MCF 10A (cell line): Measurements from ENCODE around the gene ARF1. TPM values are rescaled to one million over a fixed set of nuclear protein-coding genes. Genes with fewer than 3 reads are reported as not detected.

Source experiments
- BruUV-seq: library from RNA; stranded (reverse); fragments of 400-500 nt; replicated peaks from 2 replicates; lab custom pipeline; 2021; lab: Mats Ljungman, UMichigan
- CTCF ChIA-PET: fragments of 300-600 bp; sonication (Branson Sonifier 250); formaldehyde crosslinking; extraction: SDS; loops from one replicate; lab custom pipeline; 2021; ENCODE audit warnings: antibody characterized with exemption, inconsistent platforms; lab: Yijun Ruan, JAX
- POLR2A ChIA-PET: fragments of 300-600, 350-650 bp; sonication (Branson Sonifier 250); formaldehyde crosslinking; extraction: SDS; loops from one replicate; lab custom pipeline; 2020; ENCODE audit warnings: antibody characterized with exemption, inconsistent platforms; lab: Yijun Ruan, JAX
- DNase-seq: peaks from one replicate; pipeline ENCODE4 v3.0.0-alpha.2; 2018; ENCODE audit not compliant: unreplicated experiment
- H3K27ac Mint-ChIP-seq: one replicate; pipeline ENCODE4 v1.8.0; 2022; ENCODE audit warnings: mild to moderate bottlenecking, low read depth, mixed read lengths; ENCODE audit not compliant: unreplicated experiment
- H3K27me3 Mint-ChIP-seq: one replicate; pipeline ENCODE4 v1.8.0; 2022; ENCODE audit warnings: mixed read lengths; ENCODE audit not compliant: insufficient read depth, unreplicated experiment
- H3K36me3 Mint-ChIP-seq: one replicate; pipeline ENCODE4 v1.8.0; 2022; ENCODE audit warnings: mild to moderate bottlenecking, moderate library complexity, mixed read lengths; ENCODE audit not compliant: insufficient read depth, unreplicated experiment
- H3K4me1 Mint-ChIP-seq: one replicate; pipeline ENCODE4 v1.8.0; 2022; ENCODE audit warnings: mixed read lengths; ENCODE audit not compliant: insufficient read depth, unreplicated experiment
- H3K4me3 Mint-ChIP-seq: one replicate; pipeline ENCODE4 v1.8.0; 2022; ENCODE audit warnings: mild to moderate bottlenecking, moderate library complexity, mixed read lengths; ENCODE audit not compliant: unreplicated experiment
- H3K9me3 Mint-ChIP-seq: one replicate; pipeline ENCODE4 v1.8.0; 2022; ENCODE audit warnings: mixed read lengths; ENCODE audit not compliant: unreplicated experiment
- CTCF ChIP-seq: fragments of 200-600 bp; IDR thresholded peaks from one replicate; pipeline ENCODE4 v1.8.0; 2022; ENCODE audit warnings: antibody characterized with exemption, mild to moderate bottlenecking; ENCODE audit not compliant: unreplicated experiment
- intact Hi-C: fragments of 100-400 bp; cut with micrococcal nuclease; formaldehyde crosslinking; loops from 2 replicates; pipeline ENCODE4 v1.14.1; 2022
- total RNA-seq: library from RNA; stranded (reverse); gene quantifications from 2 replicates; pipeline ENCODE4 v1.2.3, GENCODE V29; 2022

Gene ARF1
- total RNA-seq, 1 experiment from 2014 or later: 870 TPM

GRCh38 chr1:228062085-228062791 lies 20.3 kb upstream of the ARF1 start:
- no TSS peak for BruUV-seq
- H3K9me3 Mint-ChIP-seq: no peaks in the 10 kb centered on the region
- intact Hi-C loops: no loop called here
- H3K27me3 Mint-ChIP-seq: peaks cover 27% of the 10 kb centered on the region
- no peaks in the 10 kb centered on the region for H3K4me1 Mint-ChIP-seq
- no peak for DNase-seq
- ChIA-PET POLR2A (interaction anchor here (1.5 kb wide), 1 partner anchor 20 kb away, joined by 4 read pairs; the partner anchor contains the start of gene ARF1), CTCF (interaction anchor here (1.5 kb wide), 1 partner anchor 63 kb away, joined by 7 read pairs; no protein-coding TSS in a partner anchor)
- H3K36me3 Mint-ChIP-seq: no peaks in the 10 kb centered on the region
- no peak for TF ChIP-seq CTCF
- no peak overlapping the region for H3K4me3 Mint-ChIP-seq
- H3K27ac Mint-ChIP-seq: no peak overlapping the region

GRCh38 chr1:228062812-228063211 lies 19.7 kb upstream of the ARF1 start:
- POLR2A ChIA-PET: interaction anchor here (1.5 kb wide), 1 partner anchor 19 kb away, joined by 4 read pairs; the partner anchor contains the start of gene ARF1
- no peak for DNase-seq
- Mint-ChIP-seq H3K4me1 (no peaks in the 10 kb centered on the region), H3K9me3 (no peaks in the 10 kb centered on the region), H3K36me3 (no peaks in the 10 kb centered on the region), H3K27ac (no peak overlapping the region), H3K4me3 (no peak overlapping the region), H3K27me3 (peaks cover 28% of the 10 kb centered on the region)
- no peak for TF ChIP-seq CTCF
- CTCF ChIA-PET: interaction anchor here (1.2 kb wide), 1 partner anchor 63 kb away, joined by 3 read pairs; no protein-coding TSS in a partner anchor
- no TSS peak for BruUV-seq
- intact Hi-C loops: no loop called here

GRCh38 chr1:228063251-228064191 lies 19.0 kb upstream of the ARF1 start:
- no peak overlapping the region for H3K27ac Mint-ChIP-seq
- intact Hi-C loops: no loop called here
- DNase-seq: no peak
- no peak overlapping the region for H3K4me3 Mint-ChIP-seq
- H3K4me1 Mint-ChIP-seq: no peaks in the 10 kb centered on the region
- no peak for TF ChIP-seq CTCF
- no peaks in the 10 kb centered on the region for H3K36me3 Mint-ChIP-seq
- ChIA-PET POLR2A (interaction anchor here (0.6 to 1.5 kb wide), 2 partner anchors 19 to 102 kb away, joined by 3 to 4 read pairs; partner anchors contain the start of gene ARF1), CTCF (interaction anchor here (1.2 kb wide), 1 partner anchor 64 kb away, joined by 3 read pairs; no protein-coding TSS in a partner anchor)
- BruUV-seq: no TSS peak
- H3K9me3 Mint-ChIP-seq: no peaks in the 10 kb centered on the region
- peaks cover 28% of the 10 kb centered on the region for H3K27me3 Mint-ChIP-seq

GRCh38 chr1:228064296-228064695 lies 18.2 kb upstream of the ARF1 start:
- ChIA-PET CTCF (interaction anchor here (1.0 to 2.9 kb wide), 3 partner anchors 15 to 65 kb away, joined by 3 to 18 read pairs (median 3); no protein-coding TSS in a partner anchor), POLR2A (interaction anchor here (0.6 kb wide), 1 partner anchor 103 kb away, joined by 3 read pairs; no protein-coding TSS in a partner anchor)
- DNase-seq: no peak
- Mint-ChIP-seq H3K27ac (no peak overlapping the region), H3K36me3 (no peaks in the 10 kb centered on the region), H3K4me1 (no peaks in the 10 kb centered on the region), H3K4me3 (no peak overlapping the region), H3K27me3 (peaks cover 32% of the 10 kb centered on the region), H3K9me3 (no peaks in the 10 kb centered on the region)
- no TSS peak for BruUV-seq
- intact Hi-C loops: no loop called here
- no peak for TF ChIP-seq CTCF
